Activated CD8-positive, alpha-beta memory T cell treated with anti-CD3 and anti-CD28 coated beads for 36 hours (primary cell): Measurements from ENCODE around the gene UBQLN4. TPM values are rescaled to one million over a fixed set of nuclear protein-coding genes. Genes with fewer than 3 reads are reported as not detected.
"Not testable (repeated sequence)": the region's sequence is repeated elsewhere in the genome, so short reads cannot be mapped to it uniquely, and the experiment has no call there.

Experiments used
- CTCF ChIA-PET: fragments of 350-600 bp; sonication (Branson Sonifier 250); formaldehyde crosslinking; loops from one replicate; lab custom pipeline; 2021; ENCODE audit warnings: antibody characterized with exemption; lab: Charles Lee
- POLR2A ChIA-PET: fragments of 350-600 bp; sonication (Branson Sonifier 250); formaldehyde crosslinking; loops from one replicate; lab custom pipeline; 2021; ENCODE audit warnings: antibody characterized with exemption; lab: Charles Lee
- total RNA-seq, 2 experiments: library from RNA; stranded (reverse); gene quantifications; one replicate each; pipeline ENCODE4 v1.2.3, GENCODE V29; 2021

The UBQLN4 gene
- total RNA-seq, 2 experiments from 2014 or later: 53.8 to 55.4 TPM

DNA sequence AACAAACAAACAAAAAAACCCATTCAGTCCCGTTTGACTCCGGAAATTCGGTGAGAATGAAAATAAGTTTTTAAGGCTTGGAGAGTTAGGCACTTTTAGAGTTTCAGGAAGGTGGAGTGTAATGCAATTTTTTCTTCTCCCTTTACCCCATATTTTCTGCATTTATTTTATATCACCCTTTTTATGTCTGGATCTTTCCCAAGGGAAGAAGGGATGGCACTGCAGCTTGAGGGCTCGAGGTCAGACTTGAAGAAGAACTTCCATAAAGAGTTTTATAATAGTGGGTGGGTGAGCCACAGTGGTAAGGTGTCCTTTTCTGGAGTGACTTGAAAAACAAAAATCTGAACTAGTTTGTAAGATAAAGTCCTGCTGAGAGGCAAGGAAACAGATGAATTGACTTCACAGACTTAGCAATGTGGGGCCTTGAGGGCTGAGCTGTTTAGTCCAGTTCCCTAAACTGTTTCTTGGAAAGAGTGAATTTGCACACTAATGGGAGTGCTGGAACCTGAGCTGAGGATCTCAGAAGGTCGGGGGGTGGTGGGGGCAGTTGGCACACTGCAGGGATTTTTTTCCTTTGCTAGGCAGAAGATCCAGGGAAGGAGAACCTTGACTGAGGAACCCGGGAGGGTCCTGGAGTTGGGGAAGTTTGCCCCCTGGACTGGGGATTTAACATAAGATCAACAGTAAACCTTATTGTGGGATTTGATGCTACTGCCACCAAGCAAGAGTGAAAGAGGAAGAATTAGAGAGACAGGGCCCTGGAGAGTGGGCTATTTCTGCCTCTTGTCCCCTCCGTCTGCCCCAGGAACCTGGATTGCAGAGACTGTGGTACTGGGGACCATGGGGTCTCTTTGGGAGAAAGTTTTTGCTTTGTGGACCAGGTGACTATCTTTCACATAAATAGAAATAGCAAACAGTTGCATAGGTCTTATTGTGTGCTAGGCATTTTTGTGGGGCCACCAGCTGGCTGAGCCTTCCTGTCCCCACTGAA lies 30.5 kb upstream of the UBQLN4 start:
- ChIA-PET POLR2A (no interaction called here), CTCF (interaction anchor here (1.5 to 5.0 kb wide), 2 partner anchors 45 to 141 kb away, joined by 3 to 19 read pairs; no protein-coding TSS in a partner anchor)

DNA sequence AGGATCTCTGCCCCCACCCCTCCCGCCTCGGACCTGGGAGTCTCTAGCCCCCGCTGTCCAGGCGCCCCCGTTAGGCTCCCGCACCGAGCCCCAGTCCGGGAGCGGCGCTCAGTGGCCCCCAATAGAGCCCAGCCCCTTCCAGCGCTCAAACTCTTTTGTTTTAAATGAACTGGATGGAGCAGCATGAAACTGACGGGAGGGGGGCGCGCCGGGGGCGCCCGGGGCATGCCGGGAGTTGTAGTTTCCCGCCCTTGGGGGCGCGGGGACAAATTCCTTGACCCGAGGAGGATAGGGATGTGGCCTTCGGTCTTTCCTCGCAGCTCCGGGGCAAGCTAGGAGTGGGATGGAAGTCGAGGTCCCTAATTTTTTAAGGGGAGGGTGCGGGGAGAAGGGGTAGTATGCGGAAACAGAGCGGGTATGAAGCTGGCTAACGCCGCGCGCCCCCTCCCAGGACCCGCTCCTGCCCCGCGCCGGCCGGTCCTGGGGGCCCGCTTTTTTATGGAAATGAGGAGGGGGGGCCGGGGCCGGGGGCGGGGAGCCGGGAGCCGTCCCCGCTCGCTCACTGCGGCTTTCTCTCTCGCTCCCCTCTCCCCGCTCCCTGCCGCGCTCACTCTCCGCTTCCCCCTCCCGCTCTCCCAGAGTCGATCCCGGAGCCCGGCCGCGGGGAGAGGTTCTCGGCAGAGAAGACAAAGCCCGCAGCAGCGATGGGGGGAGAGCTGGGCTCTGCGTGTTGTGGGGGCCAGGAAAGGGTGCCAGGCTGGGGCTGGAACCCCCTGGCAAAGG lies 28.9 kb upstream of the UBQLN4 start, which contains the start of gene MEX3A:
MEX3A (minus strand) TSS at position 157 of the 783 bp plus-strand sequence. CDS start 467 bp downstream, outside the sequence.
- ChIA-PET POLR2A (interaction anchor here (0.5 to 0.7 kb wide), 2 partner anchors 15 to 214 kb away, joined by 3 to 5 read pairs; no protein-coding TSS in a partner anchor), CTCF (interaction anchor here (0.5 to 5.0 kb wide), 6 partner anchors 8 to 143 kb away, joined by 3 to 19 read pairs (median 4); no protein-coding TSS in a partner anchor)

DNA sequence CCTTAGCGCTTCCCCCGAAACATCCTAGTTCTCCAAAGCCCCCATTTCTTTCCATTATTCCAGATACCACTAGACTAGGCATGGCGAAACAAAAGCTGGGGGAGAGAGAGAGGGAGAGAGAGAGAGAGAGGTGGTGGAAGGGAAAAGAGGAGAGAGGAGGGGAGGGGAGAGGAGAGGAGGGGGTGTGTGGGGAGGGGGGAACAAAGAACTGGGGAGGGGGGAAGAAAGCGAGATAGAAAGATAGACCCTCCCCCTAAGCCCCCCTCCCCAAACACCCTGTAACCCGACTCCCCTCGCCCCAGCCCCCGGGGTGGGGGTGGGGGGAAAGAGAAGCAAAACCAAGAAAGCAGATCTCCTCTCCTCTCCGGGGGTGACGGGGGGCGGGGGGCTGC lies 28.3 kb upstream of the UBQLN4 start:
- CTCF ChIA-PET: interaction anchor here (0.5 to 5.0 kb wide), 4 partner anchors 9 to 60 kb away, joined by 3 to 19 read pairs (median 4); no protein-coding TSS in a partner anchor

DNA sequence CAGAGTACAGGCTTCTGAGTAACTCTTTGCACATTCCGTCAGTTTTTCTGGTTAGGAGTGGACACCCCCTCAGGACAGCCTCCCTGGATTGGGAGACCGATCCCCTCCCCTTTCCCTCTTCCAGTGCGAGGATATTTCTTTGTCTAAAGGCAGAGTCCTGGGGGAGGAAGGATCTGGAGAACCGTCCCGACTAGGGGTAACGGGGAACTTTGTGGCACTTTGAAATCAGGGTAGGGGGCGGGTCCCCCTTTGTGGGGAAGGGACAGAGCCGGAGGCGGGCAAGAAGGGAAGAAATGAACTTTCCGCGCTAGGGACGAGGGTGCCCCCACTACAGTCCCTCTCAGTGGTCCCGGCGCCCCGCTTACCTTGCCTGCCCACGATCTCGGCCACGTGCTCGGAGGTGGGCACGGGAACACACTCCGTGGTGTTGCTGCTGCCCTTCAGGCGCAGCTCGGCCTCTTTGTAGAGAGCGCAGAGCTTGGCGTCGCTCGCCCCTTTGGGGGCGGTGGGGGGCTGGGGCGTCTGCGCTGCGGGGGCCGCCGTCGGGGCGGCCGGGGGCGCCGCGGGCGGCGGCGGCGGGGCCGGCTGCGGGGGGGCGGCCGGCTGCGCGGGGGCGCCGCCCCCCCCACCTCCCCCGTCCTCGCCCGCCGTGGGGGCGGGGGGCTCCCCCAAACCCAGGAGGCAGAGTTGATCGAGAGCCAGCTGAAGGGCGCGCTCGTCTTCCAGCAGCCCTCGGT lies 27.8 kb upstream of the UBQLN4 start:
- CTCF ChIA-PET: interaction anchor here (0.7 kb wide), 1 partner anchor 15 kb away, joined by 3 read pairs; no protein-coding TSS in a partner anchor
- POLR2A ChIA-PET: no interaction called here

More for the DNA sequence above, 28.3 kb upstream of the UBQLN4 start:
- POLR2A ChIA-PET: interaction anchor here (0.7 kb wide), 1 partner anchor 15 kb away, joined by 3 read pairs; no protein-coding TSS in a partner anchor

DNA sequence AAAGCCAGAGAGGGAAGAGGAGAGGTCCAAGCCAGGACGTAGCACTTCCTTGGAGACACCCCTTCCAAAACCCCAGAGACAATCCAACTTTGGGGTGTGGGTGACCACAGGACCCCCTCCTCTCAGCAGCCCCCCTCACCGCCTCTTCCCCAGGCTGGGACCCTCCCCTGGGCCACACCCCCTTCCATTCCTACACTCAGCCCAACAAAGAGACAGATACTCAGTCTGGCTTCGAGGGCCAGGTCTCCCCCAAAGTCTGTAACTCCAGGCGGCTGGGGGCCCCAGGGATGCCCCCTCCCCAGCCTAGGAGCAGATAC lies 27.2 kb upstream of the UBQLN4 start:
- ChIA-PET CTCF (no interaction called here), POLR2A (no interaction called here)

DNA sequence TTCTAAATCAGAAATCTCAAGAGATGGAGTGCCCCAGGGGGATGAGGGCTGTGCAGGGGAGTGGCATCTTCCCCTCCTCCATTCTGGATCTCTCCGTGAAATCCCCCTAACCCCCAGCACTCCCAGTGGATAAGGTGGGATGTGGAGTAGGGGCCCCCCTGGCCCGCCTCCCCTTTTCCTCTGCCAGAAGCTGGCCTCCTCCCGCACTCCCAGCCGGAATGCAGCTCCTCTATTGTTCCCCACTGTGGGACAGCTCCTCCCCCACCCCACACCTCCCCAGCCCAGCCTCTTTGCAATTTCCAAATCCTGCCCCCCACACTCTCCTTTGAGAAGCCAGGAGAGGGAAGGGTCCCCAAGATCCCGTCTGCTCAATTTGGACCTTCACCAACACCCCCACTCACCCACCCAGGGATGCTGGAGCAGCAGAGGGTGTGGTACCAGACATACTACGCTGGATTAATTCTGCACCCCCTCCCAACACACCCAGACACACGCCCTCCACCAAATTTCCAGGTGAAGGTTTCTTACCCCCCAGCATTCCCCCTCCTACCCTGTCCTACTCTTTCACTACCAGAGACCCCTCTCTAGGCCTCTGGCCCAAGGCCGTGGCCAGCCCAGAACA lies 26.8 kb upstream of the UBQLN4 start:
- ChIA-PET CTCF (no interaction called here), POLR2A (no interaction called here)

DNA sequence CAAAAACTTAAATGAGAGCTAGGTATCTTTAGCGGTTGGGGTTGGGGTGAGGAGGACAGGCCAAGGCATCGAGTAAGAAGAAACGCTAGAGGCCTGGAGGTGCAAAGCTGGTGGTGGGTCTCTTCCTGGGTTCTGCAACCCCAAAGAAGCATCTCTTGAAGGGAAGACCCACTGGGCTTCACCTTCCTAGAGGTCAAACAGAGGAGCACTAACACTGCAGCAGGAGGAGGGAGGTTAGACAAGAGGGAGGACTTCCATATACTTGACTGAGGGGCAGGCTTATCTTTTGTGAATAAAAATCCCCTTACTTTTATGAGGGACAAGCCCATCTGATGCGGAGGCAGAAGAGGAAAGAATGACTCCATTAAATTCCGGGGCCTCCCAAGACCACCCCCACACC lies 26.2 kb upstream of the UBQLN4 start:
- ChIA-PET CTCF (no interaction called here), POLR2A (no interaction called here)

DNA sequence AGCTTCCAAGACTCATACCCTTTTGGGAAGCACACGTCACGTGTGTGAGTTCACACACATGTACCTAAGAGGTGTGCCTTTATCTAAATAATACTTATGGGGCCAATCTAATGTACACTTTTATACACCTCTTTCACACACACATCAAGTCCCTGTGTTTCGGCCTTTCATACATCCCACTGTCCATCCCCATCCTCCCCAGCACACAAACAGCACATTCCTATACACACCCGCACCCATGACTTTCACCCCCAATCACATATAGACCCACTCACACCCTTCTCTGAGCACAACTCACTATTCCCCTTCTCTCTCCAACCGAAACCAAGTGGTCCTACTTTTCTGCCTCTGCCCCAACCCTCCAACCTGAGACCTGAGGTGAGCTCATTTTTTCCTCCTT lies 25.1 kb upstream of the UBQLN4 start:
- ChIA-PET POLR2A (no interaction called here), CTCF (interaction anchor here (0.8 kb wide), 1 partner anchor 12 kb away, joined by 4 read pairs; no protein-coding TSS in a partner anchor)

DNA sequence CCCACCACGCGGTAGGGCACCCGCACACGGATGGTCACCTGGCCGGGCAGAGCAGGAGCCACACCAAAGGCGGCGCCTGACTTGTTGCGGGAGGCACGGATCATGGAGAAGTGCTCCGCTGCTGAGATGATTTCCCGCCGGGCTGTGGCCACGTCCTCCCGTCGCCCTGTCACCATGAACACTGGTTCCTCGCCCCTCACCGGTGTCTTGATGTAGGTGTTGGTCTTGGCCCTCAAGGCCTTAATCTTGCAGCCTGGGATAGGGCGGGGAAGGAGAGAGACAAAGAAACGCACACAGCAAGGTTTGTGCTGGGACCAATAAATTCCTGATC lies 23.8 kb upstream of the UBQLN4 start:
- ChIA-PET POLR2A (no interaction called here), CTCF (no interaction called here)

DNA sequence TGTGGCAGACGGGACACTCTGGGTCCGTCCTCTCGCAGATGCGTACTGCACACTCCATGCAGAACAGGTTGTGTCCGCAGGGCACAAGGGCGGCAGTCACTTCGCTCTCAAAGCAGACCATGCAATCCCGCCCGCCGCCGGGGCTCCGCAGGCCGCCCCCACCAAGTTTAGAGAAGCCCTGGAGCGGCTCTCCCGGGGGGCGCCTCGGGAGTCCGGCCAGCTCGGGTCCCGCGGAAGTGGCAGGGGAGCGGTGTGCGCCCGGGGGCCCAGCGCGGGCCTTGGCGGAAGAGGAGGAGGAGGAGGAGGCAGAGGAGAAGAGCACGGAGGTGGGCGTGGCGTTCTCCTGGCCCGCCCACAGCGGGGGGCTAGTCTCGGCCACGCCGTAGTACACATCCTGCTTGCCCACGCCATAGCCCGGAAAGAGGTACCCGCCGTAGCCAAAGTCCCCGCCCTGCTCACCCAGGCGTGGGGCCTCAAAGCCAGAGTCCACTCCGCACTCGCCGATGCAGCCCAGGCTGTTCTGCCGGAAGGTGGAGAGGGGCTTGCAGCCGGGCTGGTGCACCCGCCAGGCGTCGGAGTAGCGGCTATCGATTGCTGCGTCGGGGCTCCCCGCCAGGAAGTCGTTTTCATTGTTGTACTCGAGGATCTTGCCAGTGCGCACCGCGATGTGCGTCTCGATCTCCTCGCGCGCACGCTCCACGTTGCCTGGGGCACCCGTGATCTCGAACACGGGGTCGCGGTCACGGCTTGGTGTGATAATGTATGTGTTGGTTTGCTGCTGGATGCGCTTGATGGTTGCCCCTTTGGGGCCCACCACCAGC lies 23.2 kb upstream of the UBQLN4 start:
- CTCF ChIA-PET: interaction anchor here (2.0 kb wide), 1 partner anchor 11 kb away, joined by 5 read pairs; no protein-coding TSS in a partner anchor
- POLR2A ChIA-PET: no interaction called here

DNA sequence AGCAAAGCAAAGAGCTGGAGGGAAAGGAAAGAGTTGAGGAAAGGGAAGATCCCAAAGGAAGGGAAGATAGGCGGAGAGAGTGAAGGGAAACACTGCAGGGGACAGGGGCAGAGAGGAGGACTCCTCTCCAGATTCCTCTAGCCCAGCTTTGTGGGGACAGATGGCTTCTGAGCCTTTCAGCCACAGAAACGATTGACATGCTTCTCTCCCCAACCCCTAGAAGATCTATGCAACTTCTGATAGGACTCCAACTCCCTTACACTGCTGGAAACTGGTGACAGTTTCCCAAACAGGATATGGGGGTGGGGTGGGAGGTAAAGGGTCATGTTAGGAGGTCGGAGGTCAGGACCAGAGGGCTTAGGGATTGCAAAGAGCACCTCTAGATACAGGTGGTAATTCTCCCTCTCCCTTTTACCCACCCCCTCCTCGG lies 22.2 kb upstream of the UBQLN4 start:
- CTCF ChIA-PET: interaction anchor here (2.0 kb wide), 1 partner anchor 10 kb away, joined by 5 read pairs; no protein-coding TSS in a partner anchor
- POLR2A ChIA-PET: no interaction called here

DNA sequence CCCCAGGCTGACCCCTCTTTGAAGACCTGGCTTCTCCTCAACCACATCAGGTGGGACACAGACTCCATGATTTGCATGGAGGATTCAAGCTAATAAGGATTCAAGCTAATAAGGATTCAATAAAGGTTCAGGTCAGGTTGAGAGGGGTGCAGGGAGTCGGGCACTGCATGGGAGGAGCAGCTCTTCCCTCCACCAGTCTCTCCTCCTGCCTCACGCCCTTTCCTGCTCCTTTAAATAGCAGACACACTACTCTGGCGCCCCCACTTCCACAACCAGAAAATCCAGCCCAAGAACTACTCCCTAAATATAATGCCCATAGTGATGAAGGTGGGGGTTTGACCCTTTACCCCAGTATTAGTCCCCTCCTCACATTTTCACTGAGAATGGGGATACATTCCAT lies 21.6 kb upstream of the UBQLN4 start:
- CTCF ChIA-PET: interaction anchor here (1.3 to 2.0 kb wide), 2 partner anchors 9 to 12 kb away, joined by 3 to 5 read pairs; no protein-coding TSS in a partner anchor
- POLR2A ChIA-PET: no interaction called here

DNA sequence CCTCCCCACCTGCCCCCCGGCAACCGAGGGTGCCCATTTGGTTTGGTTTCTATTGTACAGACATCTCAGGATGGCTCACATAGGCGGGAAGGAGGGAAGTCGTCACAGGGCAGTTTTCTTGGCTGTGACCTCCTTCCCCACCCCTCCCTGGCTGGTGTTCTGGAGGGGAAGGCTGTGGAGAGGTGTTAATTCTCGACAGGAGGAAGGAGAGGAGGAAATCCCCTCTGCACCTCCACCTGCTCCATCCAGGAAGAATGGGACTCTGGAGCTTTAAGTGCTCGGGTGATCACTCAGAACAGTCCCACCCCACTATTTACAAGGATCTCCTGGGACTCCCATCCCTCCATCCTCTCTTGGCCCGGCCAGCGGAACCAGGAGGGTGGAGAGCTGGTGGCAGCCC lies 21.1 kb upstream of the UBQLN4 start:
- POLR2A ChIA-PET: no interaction called here
- CTCF ChIA-PET: interaction anchor here (1.3 to 2.0 kb wide), 2 partner anchors 8 to 13 kb away, joined by 3 to 5 read pairs; no protein-coding TSS in a partner anchor

DNA sequence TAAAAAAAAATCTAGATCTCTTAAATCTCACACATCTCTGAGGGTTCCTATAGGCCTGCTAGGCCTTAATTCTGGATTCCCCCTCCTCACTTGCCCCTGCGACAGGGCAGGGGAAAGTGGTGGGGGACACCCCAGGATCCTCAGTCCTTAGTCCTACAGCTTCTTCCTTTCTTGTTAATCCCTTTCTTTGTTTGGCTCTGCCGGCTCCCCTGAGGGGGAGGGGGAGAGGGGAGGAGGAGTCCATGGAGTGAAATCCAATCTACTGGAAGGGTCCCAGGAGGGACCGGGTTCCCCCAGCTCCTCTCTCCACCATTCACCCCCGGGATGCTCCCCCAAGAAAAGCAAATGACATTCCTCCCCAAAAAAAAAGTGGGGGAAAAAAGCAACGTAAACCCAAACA lies 20.1 kb upstream of the UBQLN4 start:
- ChIA-PET CTCF (no interaction called here), POLR2A (no interaction called here)

DNA sequence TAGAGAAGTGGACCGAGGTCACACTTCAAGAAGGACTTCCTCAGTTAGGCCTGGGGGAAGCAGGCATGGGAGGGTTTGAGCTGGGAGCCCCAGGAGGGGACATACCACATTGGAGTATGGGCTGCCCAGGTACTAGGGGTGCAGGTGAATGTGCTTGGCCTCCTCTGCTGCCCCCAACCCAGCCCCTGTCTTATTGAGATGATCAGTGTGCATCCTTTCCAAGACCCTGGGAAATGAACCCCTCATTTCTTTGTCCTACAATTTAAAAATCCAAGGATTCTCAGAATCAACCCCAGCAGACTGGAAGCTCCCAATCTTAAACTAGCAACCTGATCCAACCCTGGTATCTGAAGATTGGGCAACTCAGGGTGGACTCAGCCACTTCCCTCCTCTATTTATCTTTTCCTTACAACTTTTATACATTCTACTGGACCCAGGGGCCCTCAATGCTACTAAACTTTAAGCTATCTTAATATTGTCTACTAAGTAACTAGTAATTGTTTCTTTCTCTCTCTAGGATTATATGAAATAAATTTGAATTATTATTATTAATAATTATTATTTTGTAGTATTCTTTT lies 19.6 kb upstream of the UBQLN4 start:
- ChIA-PET CTCF (no interaction called here), POLR2A (no interaction called here)

DNA sequence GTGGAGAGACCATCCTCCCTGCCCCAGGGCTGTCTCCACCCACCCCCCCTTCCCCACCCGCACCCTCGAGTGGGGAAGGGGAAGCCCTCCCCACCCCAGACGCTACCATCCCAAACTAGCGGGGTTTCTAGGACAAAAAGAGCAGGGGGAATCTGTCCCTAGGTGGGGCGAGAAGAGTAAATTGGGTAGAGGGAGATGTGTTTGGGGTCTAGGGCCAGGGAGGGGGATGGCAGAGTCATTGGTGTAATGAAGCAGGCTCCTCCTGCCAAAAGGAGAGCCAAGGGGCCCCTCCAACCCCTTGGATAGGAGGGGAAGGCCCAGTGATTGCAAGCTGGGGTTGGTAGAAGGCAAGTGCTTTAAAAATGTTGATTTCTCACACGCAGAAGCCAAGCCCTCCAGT lies 18.7 kb upstream of the UBQLN4 start:
- POLR2A ChIA-PET: no interaction called here
- CTCF ChIA-PET: interaction anchor here (0.9 kb wide), 1 partner anchor 153 kb away, joined by 3 read pairs; no protein-coding TSS in a partner anchor

DNA sequence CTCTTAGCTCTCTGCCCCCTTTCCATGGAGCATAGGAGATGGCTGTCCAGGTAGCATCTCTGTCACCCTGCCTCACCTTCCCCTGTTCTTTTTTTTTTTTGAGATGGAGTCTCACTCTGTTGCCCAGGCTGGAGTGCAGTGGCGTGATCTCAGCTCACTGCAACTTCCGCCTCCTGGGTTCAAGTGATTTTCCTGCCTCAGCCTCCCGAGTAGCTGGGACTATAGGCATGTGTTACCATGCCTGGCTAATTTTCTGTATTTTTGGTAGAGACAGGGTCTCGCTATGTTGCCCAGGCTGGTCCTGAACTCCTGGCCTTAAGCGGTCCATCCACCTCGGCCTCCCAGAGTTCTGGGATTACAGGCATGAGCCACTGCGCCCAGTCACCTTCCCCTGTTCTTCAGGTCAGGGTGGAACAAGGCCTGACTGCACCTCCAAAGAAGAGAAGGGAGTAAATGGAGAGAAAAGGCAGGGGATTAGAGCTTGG lies 17.8 kb upstream of the UBQLN4 start:
- POLR2A ChIA-PET: not testable (repeated sequence)
- CTCF ChIA-PET: interaction anchor here (0.9 kb wide), 1 partner anchor 154 kb away, joined by 3 read pairs; no protein-coding TSS in a partner anchor
